ENCODE measurements around the gene CACNA2D4. TPM values are rescaled to one million over a fixed set of nuclear protein-coding genes. Genes with fewer than 3 reads are reported as not detected.
"Not testable (repeated sequence)": the region's sequence is repeated elsewhere in the genome, so short reads cannot be mapped to it uniquely, and the experiment has no call there.

Gene CACNA2D4
- 1 to 10 TPM; 5.1 to 5.9 TPM for total RNA-seq
- long read RNA-seq, partial matches to known transcripts: 1 of 2 reads
- long read RNA-seq, other reads (novel, unspliced or antisense): 1 of 2 reads

- ATAC-seq (no peak), DNase-seq (no peak)
- intact Hi-C loops (cut with DNase I, micrococcal nuclease): loop anchor here in 1 of 2 donors (10.0 kb wide), 1 partner anchor 93 kb away; the partner anchor contains the start of gene LRTM2
These were observed at the start of gene CACNA2D4 for GRCh38 chr12:1918081-1918883. CACNA2D4 (minus strand) TSS chr12:1918652; CDS start chr12:1918473, 179 bp downstream.

- no peak for ATAC-seq
- no peak for DNase-seq
- intact Hi-C loops (cut with DNase I, micrococcal nuclease): no loop called here
These were observed 48.2 kb upstream of the CACNA2D4 start for GRCh38 chr12:1966561-1967226.

GRCh38 chr12:1965916-1966315, 47.5 kb upstream of the CACNA2D4 start:
- DNase-seq (no peak), ATAC-seq (no peak)
- intact Hi-C loops (cut with DNase I, micrococcal nuclease): no loop called here

- ATAC-seq (no peak), DNase-seq (no peak)
- intact Hi-C loops (cut with DNase I, micrococcal nuclease): no loop called here
These were observed 43.9 kb upstream of the CACNA2D4 start for GRCh38 chr12:1962051-1963020.

- intact Hi-C loops (cut with DNase I, micrococcal nuclease): no loop called here
- no peak for DNase-seq
- ATAC-seq: no peak
These were observed 38.3 kb upstream of the CACNA2D4 start for GRCh38 chr12:1956716-1957115.

- ATAC-seq (peak; percentile 20), DNase-seq (peak in 1 of 2 donors; percentile 47)
- intact Hi-C loops (cut with DNase I, micrococcal nuclease): no loop called here
These were observed 31.5 kb upstream of the CACNA2D4 start for GRCh38 chr12:1949771-1950470.

- DNase-seq (no peak), ATAC-seq (peak; percentile 82)
- intact Hi-C loops (cut with DNase I, micrococcal nuclease): no loop called here
These were observed 30.4 kb upstream of the CACNA2D4 start for GRCh38 chr12:1948883-1949282.

GRCh38 chr12:1947081-1947480, 28.6 kb upstream of the CACNA2D4 start:
- intact Hi-C loops (cut with DNase I, micrococcal nuclease): no loop called here
- ATAC-seq: no peak
- no peak for DNase-seq

- no peak for DNase-seq
- intact Hi-C loops (cut with DNase I, micrococcal nuclease): no loop called here
- no peak for ATAC-seq
These were observed 27.8 kb upstream of the CACNA2D4 start for GRCh38 chr12:1946296-1946695.

GRCh38 chr12:1945502-1945901, 27.1 kb upstream of the CACNA2D4 start:
- intact Hi-C loops (cut with DNase I, micrococcal nuclease); ATAC-seq; DNase-seq: not testable (repeated sequence)

GRCh38 chr12:1939801-1940607, 21.6 kb upstream of the CACNA2D4 start:
- ATAC-seq: peak; percentile 56
- DNase-seq: peak; percentile 83 to 92
- intact Hi-C loops (cut with DNase I, micrococcal nuclease): loop anchor here (5.0 to 10.0 kb wide), 3 partner anchors 92 to 285 kb away; no protein-coding TSS in a partner anchor

GRCh38 chr12:1939331-1939730, 20.9 kb upstream of the CACNA2D4 start:
- no peak for DNase-seq
- intact Hi-C loops (cut with DNase I, micrococcal nuclease): loop anchor here (5.0 to 10.0 kb wide), 3 partner anchors 93 to 285 kb away; no protein-coding TSS in a partner anchor
- peak; percentile 57 for ATAC-seq

GRCh38 chr12:1937481-1938224, 19.2 kb upstream of the CACNA2D4 start:
- ATAC-seq (peak; percentile 21), DNase-seq (no peak)
- intact Hi-C loops (cut with DNase I, micrococcal nuclease): loop anchor here (5.0 to 10.0 kb wide), 3 partner anchors 95 to 283 kb away; no protein-coding TSS in a partner anchor

- DNase-seq: peak; percentile 86 to 90
- intact Hi-C loops (cut with DNase I, micrococcal nuclease): loop anchor here (5.0 to 10.0 kb wide), 3 partner anchors 96 to 282 kb away; no protein-coding TSS in a partner anchor
- ATAC-seq: peak; percentile 72
These were observed 18.2 kb upstream of the CACNA2D4 start for GRCh38 chr12:1936406-1937320.

- peak; percentile 41 for ATAC-seq
- intact Hi-C loops (cut with DNase I, micrococcal nuclease): loop anchor here (5.0 to 10.0 kb wide), 3 partner anchors 96 to 281 kb away; no protein-coding TSS in a partner anchor
- peak; percentile 71 to 77 for DNase-seq
These were observed 17.4 kb upstream of the CACNA2D4 start for GRCh38 chr12:1935700-1936378.
